Heart left ventricle (tissue), 16 donors: ENCODE measurements around the gene CALML6. TPM values are rescaled to one million over a fixed set of nuclear protein-coding genes. Genes with fewer than 3 reads are reported as not detected.
A peak's percentile ranks its signal among the peaks of the same experiment; 100 is the strongest.

Experiments
- ATAC-seq, 4 donors: fragments of 200-7000 bp; cut with Tn5 transposase; one replicate each; pipeline ENCODE4 v1.9.1; 2020 to 2022; ENCODE audit warnings: moderate library complexity in 4 of 4, mild to moderate bottlenecking in 3 of 4, moderate number of reproducible peaks in 1 of 4
- DNase-seq, 5 donors: peaks; one replicate each; pipeline ENCODE4 v3.0.0-alpha.2; 2020
- H3K27ac ChIP-seq, 12 donors: fragments of 200-600 bp; sonication (generic) in 4 of 12; one replicate each; pipeline versions ENCODE4 v1.5.0 to v1.8.0; 2016 to 2022; ENCODE audit warnings: mild to moderate bottlenecking in 2 of 12
- H3K27me3 ChIP-seq, 9 donors: fragments of 200-600 bp; sonication (generic) in 2 of 9; one replicate each; pipeline versions ENCODE4 v1.5.1 to v1.8.0; 2016 to 2022; ENCODE audit warnings: mild to moderate bottlenecking in 3 of 9
- H3K36me3 ChIP-seq, 9 donors: fragments of 200-600 bp; sonication (generic) in 2 of 9; one replicate each; pipeline versions ENCODE4 v1.5.0 to v1.8.0; 2018 to 2022; ENCODE audit warnings: mild to moderate bottlenecking in 2 of 9
- H3K4me1 ChIP-seq, 12 donors: fragments of 200-600 bp; sonication (generic) in 4 of 12; one replicate each; pipeline versions ENCODE4 v1.5.0 to v1.8.0; 2016 to 2022; ENCODE audit warnings: mild to moderate bottlenecking in 3 of 12
- H3K4me3 ChIP-seq, 12 donors: fragments of 200-600 bp; sonication (generic) in 4 of 12; one replicate each; pipeline versions ENCODE4 v1.5.0 to v1.8.0; 2017 to 2022; ENCODE audit warnings: mild to moderate bottlenecking in 9 of 12, moderate library complexity in 4 of 12
- H3K9me3 ChIP-seq, 12 donors: fragments of 200-600 bp; sonication (generic) in 4 of 12; one replicate each; pipeline versions ENCODE4 v1.5.0 to v1.8.0; 2016 to 2022; ENCODE audit warnings: mild to moderate bottlenecking in 1 of 12
- CTCF ChIP-seq, 12 donors: fragments of 200-600 bp; sonication (generic) in 4 of 12; IDR thresholded peaks; one replicate each; pipeline versions ENCODE4 v1.5.0 to v1.8.0; 2018 to 2022; ENCODE audit warnings: antibody characterized with exemption in 12 of 12, mild to moderate bottlenecking in 5 of 12
- POLR2A ChIP-seq, 2 donors: fragments of 450-650 bp; IDR thresholded peaks; one replicate each; pipeline ENCODE4 v1.6.1; 2017; ENCODE audit warnings: antibody characterized with exemption in 2 of 2, mild to moderate bottlenecking in 2 of 2, moderate library complexity in 2 of 2
- WGBS, 4 donors: extraction: QIAGEN DNeasy Blood & Tissue Kit in 2 of 4; methylation state at CpG; one replicate each; pipeline versions ENCODE4 v1.1.5 to v1.1.7; 2013 to 2018; 5-methylcytosine and 5-hydroxymethylcytosine counted together
- intact Hi-C, 10 donors: fragments of 100-400 bp; cut with DNase I; formaldehyde crosslinking; loops; one replicate each; pipeline versions ENCODE4 v1.11.1 to v1.14.2; 2022
- polyA plus RNA-seq, 2 donors: library from polyadenylated mRNA; stranded (reverse); fragments of 200-250 nt; gene quantifications; one replicate each; pipeline ENCODE4 v1.2.3, GENCODE V29; 2013
- total RNA-seq, 9 donors: library from RNA; depleted of rRNA in 2 of 9; stranded (reverse); fragments of >200 nt in 2 of 9; fragmentation: NEBNext Ultra II Directional in 3 of 9; extraction: Animal tissue kit (Norgen Biotek cat#: 25700) in 3 of 9; gene quantifications; one replicate each; pipeline versions ENCODE4 v1.1.0 to v1.2.4, GENCODE V29; 2016 to 2023
- donor health status: ischemic (EF 13 %, LVEDD 7.1; RV severe dilation, severe dysfunction).
- donor health status: healthy with polysubstance abuse.
- donor health status: DM: no; HTN: yes; CAD: no.
- donor health status: DM: no; HTN: no; CAD: no.
- donor health status: ischemic (EF 25% LVEDD 6.9; RV normal size, moderate dysfunction).
- donor health status: ischemic (EF 25% LVEDD 5.7; RV mildly dilated, moderate dysfunction).
- donor health status: healthy.
- donor health status: DM: yes; HTN: yes; CAD: no.
- donor health status: ischemic (EF 35%, LVEDD 5.7; RV mildly dilated, moderate dysfunction).
- donor health status: nonischemic (EF 11% LVEDD 7.7; RV severe dilation, severe dysfunction).
- donor health status: DM: yes; HTN: yes; CAD: no.
- donor health status: PGD.
- donor health status: ischemic (EF 29% LVEDD 5.4; RV normal size, mild dysfunction).
- donor health status: nonischemic (EF 23%, LVEDD 6.1; RV moderate dilation, normal function).

The CALML6 gene
- total and polyA plus RNA-seq, 11 donors, result 0.17 to 0.58 (median 0.29) TPM; not detected in 8

GRCh38 chr1:1924386-1924785, 9.3 kb downstream of the CALML6 start:
- no peaks in the 10 kb centered on the region for H3K27me3 ChIP-seq
- ATAC-seq (no peak), DNase-seq (peak in 2 of 5 donors; percentile 24 to 60)
- H3K4me1 ChIP-seq, result peaks cover 0 to 25% (median 12%) of the 10 kb centered on the region in 12 donors
- H3K36me3 ChIP-seq, result no peaks in the 10 kb centered on the region
- H3K4me3 ChIP-seq, result no peak overlapping the region
- TF ChIP-seq POLR2A (IDR thresholded peaks at IDR 0.05) (no peak), CTCF (IDR thresholded peaks at IDR 0.05) (no peak)
- intact Hi-C loops, result no loop called here
- H3K27ac ChIP-seq, result no peak overlapping the region
- WGBS, 4 donors, result 33 to 46% (median 44%) methylated on average over 6 to 18 of the region's 18 CpGs
- no peaks in the 10 kb centered on the region for H3K9me3 ChIP-seq

GRCh38 chr1:1924849-1925248, 9.8 kb downstream of the CALML6 start:
- ATAC-seq, result no peak

GRCh38 chr1:1925437-1926345, 10.6 kb downstream of the CALML6 start:
- WGBS, 4 donors, result 69 to 89% (median 82%) methylated on average over 16 to 27 of the region's 27 CpGs
- Histone ChIP-seq H3K36me3 (no peaks in the 10 kb centered on the region), H3K4me3 (no peak overlapping the region), H3K4me1 (peaks cover 0 to 19% (median 9%) of the 10 kb centered on the region in 12 donors), H3K27ac (no peak overlapping the region), H3K9me3 (no peaks in the 10 kb centered on the region), H3K27me3 (no peaks in the 10 kb centered on the region)
- ATAC-seq, result no peak
- intact Hi-C loops, result no loop called here
- no peak for TF ChIP-seq CTCF (IDR thresholded peaks at IDR 0.05)
- no peak for TF ChIP-seq POLR2A (IDR thresholded peaks at IDR 0.05)
- peak in 2 of 5 donors; percentile 4 to 14 for DNase-seq

More at GRCh38 chr1:1924849-1925248, 9.8 kb downstream of the CALML6 start:
- H3K4me1 ChIP-seq, result peaks cover 0 to 20% (median 10%) of the 10 kb centered on the region in 12 donors
- no peaks in the 10 kb centered on the region for H3K9me3 ChIP-seq
- H3K4me3 ChIP-seq, result no peak overlapping the region
- H3K27ac ChIP-seq, result no peak overlapping the region
- intact Hi-C loops, result no loop called here
- H3K36me3 ChIP-seq, result no peaks in the 10 kb centered on the region
- DNase-seq, result peak in 1 of 5 donors; percentile 5
- 94 to 96% (median 94%) methylated on average over 21 of the region's 21 CpGs for WGBS, 4 donors
- TF ChIP-seq POLR2A (IDR thresholded peaks at IDR 0.05), result no peak
- no peak for TF ChIP-seq CTCF (IDR thresholded peaks at IDR 0.05)
- H3K27me3 ChIP-seq, result no peaks in the 10 kb centered on the region

- H3K9me3 ChIP-seq, result no peaks in the 10 kb centered on the region
- no peaks in the 10 kb centered on the region for H3K36me3 ChIP-seq
- no peak for ATAC-seq
- TF ChIP-seq CTCF (IDR thresholded peaks at IDR 0.05) (no peak), POLR2A (IDR thresholded peaks at IDR 0.05) (no peak)
- intact Hi-C loops, result no loop called here
- H3K4me3 ChIP-seq, result no peak overlapping the region
- no peak overlapping the region for H3K27ac ChIP-seq
- DNase-seq, result peak in 2 of 5 donors; percentile 7 to 15
- no peaks in the 10 kb centered on the region for H3K27me3 ChIP-seq
- WGBS, 4 donors, result 84 to 85% (median 85%) methylated on average over 18 to 26 of the region's 26 CpGs
- H3K4me1 ChIP-seq, result peaks cover 0 to 19% (median 9%) of the 10 kb centered on the region in 12 donors
Observed at GRCh38 chr1:1926346-1926811, 11.3 kb downstream of the CALML6 start.
